Endodermal cell (in vitro differentiated cells): ENCODE results near the gene CNIH3. TPM values are rescaled to one million over a fixed set of nuclear protein-coding genes. Genes with fewer than 3 reads are reported as not detected.

Experiments used
- DNase-seq: peaks from one replicate; pipeline ENCODE4 v3.0.0-alpha.2; 2017
- H3K27ac ChIP-seq: 2 replicates; pipeline ENCODE4 v1.5.1; 2013; ENCODE audit warnings: mild to moderate bottlenecking, low read depth, low read length, moderate library complexity
- H3K27me3 ChIP-seq: 2 replicates; pipeline ENCODE4 v1.6.1; 2013; ENCODE audit warnings: mild to moderate bottlenecking, low read length, moderate library complexity; ENCODE audit not compliant: insufficient read depth, control insufficient read depth, poor library complexity, severe bottlenecking
- H3K36me3 ChIP-seq: 2 replicates; pipeline ENCODE4 v1.7.0; 2013; ENCODE audit warnings: mild to moderate bottlenecking, low read length, moderate library complexity; ENCODE audit not compliant: control insufficient read depth, insufficient read depth
- H3K4me1 ChIP-seq: one replicate; pipeline ENCODE4 v1.7.0; 2013; ENCODE audit warnings: low read length; ENCODE audit not compliant: control insufficient read depth, insufficient read depth
- H3K4me3 ChIP-seq: 2 replicates; pipeline ENCODE4 v1.5.1; 2013; ENCODE audit warnings: mild to moderate bottlenecking, low read length, moderate library complexity
- H3K9ac ChIP-seq: 2 replicates; pipeline ENCODE4 v1.6.1; 2013; ENCODE audit warnings: mild to moderate bottlenecking, low read length, moderate library complexity; ENCODE audit not compliant: poor library complexity, severe bottlenecking; ENCODE audit errors: extremely low read depth
- H3K9me3 ChIP-seq: 2 replicates; pipeline ENCODE4 v1.6.1; 2013; ENCODE audit warnings: mild to moderate bottlenecking, low read length, moderate library complexity; ENCODE audit not compliant: control insufficient read depth
- H3K27ac Mint-ChIP-seq: 2 replicates; pipeline ENCODE4 v1.8.0; 2020; ENCODE audit warnings: mixed read lengths
- H3K27me3 Mint-ChIP-seq: 2 replicates; pipeline ENCODE4 v1.8.0; 2021; ENCODE audit warnings: mild to moderate bottlenecking, mixed read lengths; ENCODE audit not compliant: insufficient read depth
- H3K36me3 Mint-ChIP-seq: 2 replicates; pipeline ENCODE4 v1.8.0; 2020; ENCODE audit warnings: low read depth, mixed read lengths
- H3K4me1 Mint-ChIP-seq: 2 replicates; pipeline ENCODE4 v1.8.0; 2020; ENCODE audit warnings: mixed read lengths
- H3K4me3 Mint-ChIP-seq: 2 replicates; pipeline ENCODE4 v1.8.0; 2020; ENCODE audit warnings: mild to moderate bottlenecking, moderate library complexity, mixed read lengths
- H3K9me3 Mint-ChIP-seq: 2 replicates; pipeline ENCODE4 v1.8.0; 2020; ENCODE audit warnings: mild to moderate bottlenecking, mixed read lengths
- CTCF ChIP-seq: fragments of 200-600 bp; sonication (generic); conservative IDR thresholded peaks from 2 replicates; pipeline ENCODE4 v1.5.0; 2021; ENCODE audit warnings: antibody characterized with exemption, mild to moderate bottlenecking
- WGBS, 2 experiments: methylation state at CpG; one replicate each; pipeline versions ENCODE4 v1.1.5 to v1.1.7; 2013; ENCODE audit warnings: missing lambda C conversion rate in 2 of 2, mixed read lengths in 1 of 2; ENCODE audit not compliant: insufficient coverage in 1 of 2, insufficient read length in 1 of 2; 5-methylcytosine and 5-hydroxymethylcytosine counted together
- total RNA-seq, 2 donors: library from RNA; stranded (reverse); fragmentation: NEBNext Ultra II Directional in 1 of 2; extraction: Animal tissue kit (Norgen Biotek cat#: 25700) in 1 of 2; gene quantifications; 2 replicates in 1 of 2; 3 replicates in 1 of 2; pipeline ENCODE4 v1.2.1, GENCODE V29; 2021

CNIH3 gene
- total RNA-seq, 2 donors from 2014 or later = 4.5 to 6.6 TPM

- no peaks in the 10 kb centered on the region for H3K9me3 ChIP-seq
- TF ChIP-seq CTCF = no peak
- H3K4me1 ChIP-seq = no peaks in the 10 kb centered on the region
- H3K27ac Mint-ChIP-seq = no peak overlapping the region
- no peak overlapping the region for H3K9ac ChIP-seq
- peaks cover 14% of the 10 kb centered on the region for H3K4me1 Mint-ChIP-seq
- H3K36me3 Mint-ChIP-seq = no peaks in the 10 kb centered on the region
- no peaks in the 10 kb centered on the region for H3K9me3 Mint-ChIP-seq
- WGBS, 2 experiments = 81 to 96% methylated on average over 3 of the region's 3 CpGs
- H3K4me3 Mint-ChIP-seq = no peak overlapping the region
- H3K4me3 ChIP-seq = no peak overlapping the region
- no peaks in the 10 kb centered on the region for H3K36me3 ChIP-seq
- DNase-seq = peak; percentile 32
- peaks cover 19% of the 10 kb centered on the region for H3K27me3 Mint-ChIP-seq
- H3K27ac ChIP-seq = no peak overlapping the region
- H3K27me3 ChIP-seq = peaks cover 5% of the 10 kb centered on the region
These were observed 150.9 kb downstream of the CNIH3 start for GRCh38 chr1:224767031-224767430.

GRCh38 chr1:224767676-224768075 is 151.6 kb downstream of the CNIH3 start:
- H3K27me3 ChIP-seq = peaks cover 5% of the 10 kb centered on the region
- Mint-ChIP-seq H3K27ac (no peak overlapping the region), H3K4me1 (peaks cover 14% of the 10 kb centered on the region), H3K9me3 (no peaks in the 10 kb centered on the region), H3K27me3 (peaks cover 16% of the 10 kb centered on the region), H3K36me3 (no peaks in the 10 kb centered on the region), H3K4me3 (no peak overlapping the region)
- H3K9me3 ChIP-seq = no peaks in the 10 kb centered on the region
- H3K9ac ChIP-seq = no peak overlapping the region
- no peak overlapping the region for H3K27ac ChIP-seq
- no peak for DNase-seq
- 95% methylated on average over 2 of the region's 2 CpGs; no CpG with 5 or more reads in 1 of the 2 experiments for WGBS, 2 experiments
- no peaks in the 10 kb centered on the region for H3K36me3 ChIP-seq
- H3K4me3 ChIP-seq = no peak overlapping the region
- TF ChIP-seq CTCF = no peak
- H3K4me1 ChIP-seq = no peaks in the 10 kb centered on the region

- H3K36me3 ChIP-seq = no peaks in the 10 kb centered on the region
- no peaks in the 10 kb centered on the region for H3K4me1 ChIP-seq
- TF ChIP-seq CTCF = no peak
- WGBS, 2 experiments = 93% methylated on average over 6 of the region's 6 CpGs
- H3K9ac ChIP-seq = no peak overlapping the region
- H3K4me3 Mint-ChIP-seq = no peak overlapping the region
- no peaks in the 10 kb centered on the region for H3K9me3 Mint-ChIP-seq
- H3K27me3 Mint-ChIP-seq = peaks cover 10% of the 10 kb centered on the region
- no peak overlapping the region for H3K27ac ChIP-seq
- peaks cover 5% of the 10 kb centered on the region for H3K27me3 ChIP-seq
- no peak overlapping the region for H3K27ac Mint-ChIP-seq
- no peaks in the 10 kb centered on the region for H3K9me3 ChIP-seq
- DNase-seq = no peak
- H3K4me3 ChIP-seq = no peak overlapping the region
- peaks cover 14% of the 10 kb centered on the region for H3K4me1 Mint-ChIP-seq
- H3K36me3 Mint-ChIP-seq = no peaks in the 10 kb centered on the region
These were observed 152.9 kb downstream of the CNIH3 start for GRCh38 chr1:224768971-224769370.
